ENCODE data around the gene SLC29A1. TPM values are rescaled to one million over a fixed set of nuclear protein-coding genes. Genes with fewer than 3 reads are reported as not detected.

The SLC29A1 gene
- total RNA-seq, 1 donor from 2014 or later: 11.1 TPM

Other genes with a start within 250 kb of the SLC29A1 start
- gene MRPL14, start 96.1 kb upstream of the SLC29A1 start, total RNA-seq (ENCODE audit: insufficient read depth, low replicate concordance): 28.9 TPM
- gene TMEM63B, start 96.0 kb upstream of the SLC29A1 start, total RNA-seq (ENCODE audit: insufficient read depth, low replicate concordance): 10.4 TPM
- gene CAPN11, start 64.8 kb upstream of the SLC29A1 start, total RNA-seq (ENCODE audit: insufficient read depth, low replicate concordance): not detected
- gene MYMX, start 6.7 kb upstream of the SLC29A1 start, total RNA-seq (ENCODE audit: insufficient read depth, low replicate concordance): not detected
- 256 TPM for gene HSP90AB1, start 23.5 kb downstream of the SLC29A1 start, total RNA-seq (ENCODE audit: insufficient read depth, low replicate concordance)
- gene SLC35B2, start 33.9 kb downstream of the SLC29A1 start, total RNA-seq (ENCODE audit: insufficient read depth, low replicate concordance): 33.7 TPM
- 2.4 TPM for gene NFKBIE, start 42.0 kb downstream of the SLC29A1 start, total RNA-seq (ENCODE audit: insufficient read depth, low replicate concordance)
- 0.96 TPM for gene TMEM151B, start 46.9 kb downstream of the SLC29A1 start, total RNA-seq (ENCODE audit: insufficient read depth, low replicate concordance)
- 13.2 TPM for gene AARS2, start 89.8 kb downstream of the SLC29A1 start, total RNA-seq (ENCODE audit: insufficient read depth, low replicate concordance)
- not detected for gene SPATS1, start 119.1 kb downstream of the SLC29A1 start, total RNA-seq (ENCODE audit: insufficient read depth, low replicate concordance)
- gene CDC5L, start 164.1 kb downstream of the SLC29A1 start, total RNA-seq (ENCODE audit: insufficient read depth, low replicate concordance): 25.0 TPM

Measured in umbilical cord (tissue), 1 donor.